Measurements from ENCODE around the gene SHISA5. TPM values are rescaled to one million over a fixed set of nuclear protein-coding genes. Genes with fewer than 3 reads are reported as not detected.

The SHISA5 gene
- total RNA-seq, 4 donors from 2014 or later, result 60.1 to 98.0 (median 87.3) TPM

DNA sequence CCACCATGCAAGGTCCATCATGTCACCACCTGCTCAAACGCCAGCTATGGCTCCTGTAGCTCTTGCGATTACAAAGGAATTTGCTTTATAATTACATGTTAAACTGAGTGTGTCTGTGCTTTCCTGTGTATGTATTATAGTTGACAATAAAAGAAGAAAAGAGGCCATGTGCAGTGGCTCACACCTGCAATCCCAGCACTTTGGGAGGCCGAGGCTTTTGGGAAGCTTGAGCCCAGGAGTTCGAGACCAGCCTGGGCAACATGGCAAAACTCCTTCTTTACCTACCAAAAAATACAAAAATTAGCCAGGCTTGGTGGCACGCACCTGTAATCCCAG is 30.4 kb downstream of the SHISA5 start:
- TF ChIP-seq POLR2A (IDR thresholded peaks at IDR 0.05), result no peak
- no peak for TF ChIP-seq CTCF (IDR thresholded peaks at IDR 0.05)
- no peak overlapping the region for H3K4me3 ChIP-seq
- H3K9me3 ChIP-seq, result no peaks in the 10 kb centered on the region
- no peaks in the 10 kb centered on the region for H3K27me3 ChIP-seq
- peaks cover 21% of the 10 kb centered on the region for H3K36me3 ChIP-seq
- peaks cover 49% of the 10 kb centered on the region for H3K4me1 ChIP-seq
- peak overlapping the region; percentile 97 for H3K27ac ChIP-seq
- DNase-seq (ENCODE audit: low spot score in 2 of 2), result no peak
- WGBS, result 66% methylated on average over 5 of the region's 5 CpGs

DNA sequence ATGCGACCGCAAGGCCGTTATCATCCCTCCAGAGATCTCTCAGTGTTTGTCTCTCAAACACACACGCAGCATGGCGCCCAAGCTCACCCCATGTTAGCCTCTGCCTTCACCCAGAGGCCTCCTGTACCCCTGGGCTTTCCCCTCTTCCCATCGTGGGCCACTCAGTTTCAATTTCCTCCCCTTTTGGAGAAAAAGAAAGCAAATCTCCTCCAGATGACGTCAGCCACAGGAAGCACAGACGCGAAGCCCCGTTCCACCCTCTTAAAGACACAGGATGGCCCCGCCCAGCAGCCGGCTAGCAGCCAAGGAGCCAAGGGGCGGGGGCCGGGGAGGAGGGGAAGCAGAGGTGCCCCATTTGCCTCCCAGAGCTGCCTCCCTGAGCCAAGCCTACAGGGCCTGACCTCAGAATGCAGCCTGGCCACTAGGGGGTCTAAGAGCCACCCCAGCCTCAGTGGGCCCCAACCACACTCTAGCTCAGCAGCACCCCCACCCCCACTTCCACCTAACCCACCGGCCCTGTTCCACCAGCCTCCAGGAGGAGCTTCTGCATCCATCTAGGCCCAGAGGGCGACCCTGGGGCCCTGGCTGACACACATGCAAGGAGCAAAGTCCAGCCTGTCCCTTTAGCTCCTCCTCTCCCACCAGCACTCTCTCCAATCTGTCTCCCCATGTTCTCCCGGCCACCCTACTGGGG is 30.9 kb downstream of the SHISA5 start:
- peaks cover 55% of the 10 kb centered on the region for H3K4me1 ChIP-seq
- H3K27me3 ChIP-seq, result no peaks in the 10 kb centered on the region
- TF ChIP-seq CTCF (IDR thresholded peaks at IDR 0.05) (peak in 1 of 2 donors; percentile 35), EP300 (IDR thresholded peaks at IDR 0.05) (no peak), POLR2A (IDR thresholded peaks at IDR 0.05) (peak in 1 of 2 donors; percentile 79), POLR2AphosphoS5 (IDR thresholded peaks at IDR 0.05) (peak in 2 of 3 donors; percentile 39 to 77)
- peak; percentile 95 for DNase-seq (ENCODE audit: low spot score in 2 of 2)
- peak overlapping the region; percentile 68 for H3K4me3 ChIP-seq
- H3K9me3 ChIP-seq, result no peaks in the 10 kb centered on the region
- H3K36me3 ChIP-seq, result peaks cover 22% of the 10 kb centered on the region
- 6% methylated on average over 17 of the region's 17 CpGs for WGBS
- H3K27ac ChIP-seq, result peak overlapping the region; percentile 97

DNA sequence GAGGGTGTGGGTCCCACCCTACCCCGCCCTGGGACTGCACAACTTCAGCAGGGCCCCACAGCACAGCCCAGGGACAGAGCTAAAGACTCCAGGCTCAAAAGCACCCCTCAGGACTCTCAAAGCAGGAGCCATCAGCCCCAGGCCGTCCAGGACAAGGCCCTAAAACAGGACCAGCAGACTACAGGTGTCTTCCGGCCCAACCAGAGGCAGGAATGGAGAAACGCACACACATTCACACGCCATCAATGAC is 31.4 kb downstream of the SHISA5 start:
- H3K27me3 ChIP-seq, result no peaks in the 10 kb centered on the region
- TF ChIP-seq CTCF (IDR thresholded peaks at IDR 0.05), result no peak
- TF ChIP-seq POLR2AphosphoS5 (IDR thresholded peaks at IDR 0.05), result no peak
- no peak for TF ChIP-seq EP300 (IDR thresholded peaks at IDR 0.05)
- no peak for TF ChIP-seq POLR2A (IDR thresholded peaks at IDR 0.05)
- H3K36me3 ChIP-seq, result peaks cover 23% of the 10 kb centered on the region
- H3K4me1 ChIP-seq, result peaks cover 59% of the 10 kb centered on the region
- no peaks in the 10 kb centered on the region for H3K9me3 ChIP-seq
- H3K27ac ChIP-seq, result peak overlapping the region; percentile 97
- 0% methylated on average over 4 of the region's 5 CpGs for WGBS
- peak overlapping the region; percentile 68 for H3K4me3 ChIP-seq
- DNase-seq (ENCODE audit: low spot score in 2 of 2), result no peak

- peaks cover 79% of the 10 kb centered on the region for H3K4me1 ChIP-seq
- DNase-seq (ENCODE audit: low spot score in 2 of 2), result no peak
- H3K36me3 ChIP-seq, result peaks cover 25% of the 10 kb centered on the region
- H3K27ac ChIP-seq, result peak overlapping the region; percentile 25
- TF ChIP-seq CTCF (IDR thresholded peaks at IDR 0.05) (no peak), POLR2AphosphoS5 (IDR thresholded peaks at IDR 0.05) (no peak), EP300 (IDR thresholded peaks at IDR 0.05) (no peak), POLR2A (IDR thresholded peaks at IDR 0.05) (no peak)
- H3K27me3 ChIP-seq, result no peaks in the 10 kb centered on the region
- no CpG with 5 or more reads among the region's 1 CpG for WGBS
- H3K4me3 ChIP-seq, result no peak overlapping the region
- no peaks in the 10 kb centered on the region for H3K9me3 ChIP-seq
Measured at GRCh38 chr3:48470286-48470685, 33.7 kb downstream of the SHISA5 start.

DNA sequence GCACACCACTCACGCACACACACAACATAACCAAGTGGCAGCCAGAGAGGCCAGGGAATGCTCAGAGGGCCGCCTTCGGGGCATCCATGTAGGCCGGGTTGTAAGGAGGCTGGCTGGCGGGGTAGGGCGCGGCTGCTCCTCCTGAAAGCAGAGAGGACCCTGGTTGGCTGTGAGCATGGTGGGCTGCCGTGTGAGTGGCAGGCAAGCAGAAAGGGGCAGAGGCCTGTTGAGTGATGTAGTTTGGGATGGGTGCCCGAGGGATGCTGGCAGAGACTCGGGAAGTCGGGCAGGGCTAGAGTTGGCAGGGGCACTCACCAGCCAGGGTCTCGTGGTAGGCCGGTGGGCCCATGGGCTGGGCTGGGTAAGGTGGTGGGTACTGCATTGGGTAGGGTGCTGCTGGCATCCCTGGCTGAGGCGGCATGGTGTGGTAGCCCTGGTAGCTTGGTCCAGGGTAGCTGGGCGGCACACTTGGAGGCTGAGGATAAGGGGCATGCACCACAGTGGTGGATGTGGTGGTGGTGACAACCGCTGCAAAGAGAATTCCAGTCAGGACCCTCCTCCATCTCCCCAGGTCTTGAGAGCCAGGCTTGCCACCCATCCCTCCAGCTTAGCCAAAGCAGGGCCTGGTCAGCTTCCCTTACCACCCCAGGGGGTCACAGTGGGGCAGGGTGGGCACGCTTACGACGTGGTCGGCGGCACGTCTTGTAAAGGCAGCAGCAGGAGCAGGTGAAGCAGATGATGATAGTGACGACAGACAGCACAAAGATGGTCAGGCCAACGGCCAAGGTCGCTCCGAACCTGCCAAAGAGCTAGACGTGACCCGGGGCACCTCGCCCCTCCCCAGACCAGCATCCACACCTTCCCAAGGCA is 34.7 kb downstream of the SHISA5 start:
- peaks cover 25% of the 10 kb centered on the region for H3K36me3 ChIP-seq
- TF ChIP-seq POLR2AphosphoS5 (IDR thresholded peaks at IDR 0.05) (no peak), POLR2A (IDR thresholded peaks at IDR 0.05) (no peak), CTCF (IDR thresholded peaks at IDR 0.05) (no peak), EP300 (IDR thresholded peaks at IDR 0.05) (no peak)
- H3K4me3 ChIP-seq, result no peak overlapping the region
- no peaks in the 10 kb centered on the region for H3K9me3 ChIP-seq
- H3K4me1 ChIP-seq, result peaks cover 83% of the 10 kb centered on the region
- DNase-seq (ENCODE audit: low spot score in 2 of 2), result no peak
- no peaks in the 10 kb centered on the region for H3K27me3 ChIP-seq
- 55% methylated on average over 16 of the region's 29 CpGs for WGBS
- no peak overlapping the region for H3K27ac ChIP-seq
